Fibroblast of peridontal ligament (primary cell): Measurements from ENCODE around the gene TXNDC5.
"Not testable (repeated sequence)": the region's sequence is repeated elsewhere in the genome, so short reads cannot be mapped to it uniquely, and the experiment has no call there.

Experiments
- DNase-seq: peaks from one replicate; pipeline ENCODE4 v3.0.0-alpha.2; 2010; ENCODE audit errors: extremely low read depth

The TXNDC5 gene

GRCh38 chr6:7895125-7895423 lies 15.5 kb downstream of the TXNDC5 start:
- no peak for DNase-seq

GRCh38 chr6:7894262-7895124 lies 16.1 kb downstream of the TXNDC5 start:
- DNase-seq = no peak

GRCh38 chr6:7893342-7893741 lies 17.2 kb downstream of the TXNDC5 start:
- DNase-seq = no peak

GRCh38 chr6:7892367-7892766 lies 18.2 kb downstream of the TXNDC5 start:
- DNase-seq = not testable (repeated sequence)

- no peak for DNase-seq
These were observed 19.3 kb downstream of the TXNDC5 start for GRCh38 chr6:7891078-7891872.

GRCh38 chr6:7888587-7889357 lies 21.8 kb downstream of the TXNDC5 start:
- no peak for DNase-seq

GRCh38 chr6:7887278-7887991 lies 23.2 kb downstream of the TXNDC5 start:
- no peak for DNase-seq

- DNase-seq = no peak
These were observed 24.5 kb downstream of the TXNDC5 start for GRCh38 chr6:7886132-7886531.

- DNase-seq = no peak
These were observed 27.2 kb downstream of the TXNDC5 start for GRCh38 chr6:7883381-7883780.

GRCh38 chr6:7882505-7883257 lies 27.9 kb downstream of the TXNDC5 start:
- no peak for DNase-seq

GRCh38 chr6:7881765-7882500 lies 28.7 kb downstream of the TXNDC5 start:
- no peak for DNase-seq

GRCh38 chr6:7880718-7881107 lies 29.9 kb downstream of the TXNDC5 start:
- DNase-seq = no peak

GRCh38 chr6:7879980-7880717 lies 30.4 kb downstream of the TXNDC5 start:
- DNase-seq = no peak

- no peak for DNase-seq
These were observed 31.0 kb downstream of the TXNDC5 start for GRCh38 chr6:7879579-7879978.

GRCh38 chr6:7879043-7879442 lies 31.5 kb downstream of the TXNDC5 start:
- no peak for DNase-seq

GRCh38 chr6:7878401-7878964 lies 32.1 kb downstream of the TXNDC5 start:
- DNase-seq = no peak

- DNase-seq = no peak
These were observed 41.7 kb downstream of the TXNDC5 start for GRCh38 chr6:7868926-7869325.

- no peak for DNase-seq
These were observed 44.1 kb downstream of the TXNDC5 start for GRCh38 chr6:7866526-7866925.

GRCh38 chr6:7865781-7866180 lies 44.8 kb downstream of the TXNDC5 start:
- DNase-seq = no peak
